H1 (cell line): ENCODE data around the gene LPCAT1. TPM values are rescaled to one million over a fixed set of nuclear protein-coding genes. Genes with fewer than 3 reads are reported as not detected.

Source experiments
- CBX8 ChIP-seq: fragments of 300-800, 300-1000 bp; sonication (generic); IDR thresholded peaks from 2 replicates; pipeline ENCODE4 v1.7.1; 2016; ENCODE audit warnings: low read depth, low read length, borderline replicate concordance
- FOSL1 ChIP-seq: IDR thresholded peaks from 2 replicates; pipeline ENCODE4 v1.6.1; 2011; ENCODE audit warnings: mild to moderate bottlenecking, low read depth, low read length, moderate library complexity; ENCODE audit not compliant: insufficient read depth
- HDAC2 ChIP-seq, 2 experiments: fragments of 300-600 bp in 1 of 2; sonication (generic) in 1 of 2; IDR thresholded peaks; 2 replicates each; pipeline ENCODE4 v1.6.1; 2011 to 2012; ENCODE audit warnings: low read depth in 2 of 2, low read length in 2 of 2, mild to moderate bottlenecking in 2 of 2, moderate library complexity in 2 of 2, borderline replicate concordance in 1 of 2, inconsistent platforms in 1 of 2
- KDM1A ChIP-seq: fragments of 200-600, 300-600 bp; sonication (generic); IDR thresholded peaks from 2 replicates; pipeline ENCODE4 v1.7.1; 2016; ENCODE audit warnings: mild to moderate bottlenecking, low read length, borderline replicate concordance
- RXRA ChIP-seq: IDR thresholded peaks from 2 replicates; pipeline ENCODE4 v1.6.1; 2011; ENCODE audit warnings: low read depth, mild to moderate bottlenecking, low read length, moderate library complexity; ENCODE audit not compliant: insufficient read depth
- SIX5 ChIP-seq: IDR thresholded peaks from 2 replicates; pipeline ENCODE4 v1.6.1; 2011; ENCODE audit warnings: mild to moderate bottlenecking, low read depth, low read length
- TAF7 ChIP-seq: optimal IDR thresholded peaks from 2 replicates; pipeline ENCODE3; 2011; ENCODE audit warnings: low read depth, mild to moderate bottlenecking, inconsistent platforms, low read length, moderate library complexity, borderline replicate concordance
- polyA plus RNA-seq, 7 experiments: library from polyadenylated mRNA; depleted of rRNA in 3 of 7; stranded (reverse) in 5 of 7; unstranded in 2 of 7; fragments of >200 nt in 5 of 7; fragments of 200-250 nt in 2 of 7; gene quantifications; 1 replicate in 5 of 7; 2 replicates in 1 of 7; 4 replicates in 1 of 7; pipeline versions ENCODE4 v1.2.1 to v1.2.3, GENCODE V29; 2011 to 2013; ENCODE audit warnings: missing spikeins in 2 of 7, mixed read lengths in 2 of 7
- total RNA-seq: library from RNA; stranded (reverse); fragmentation: NEBNext Ultra II Directional; extraction: Animal tissue kit (Norgen Biotek cat#: 25700); gene quantifications from 2 replicates; pipeline ENCODE4 v1.2.1, GENCODE V29; 2021
- TF ChIP-seq, protein P1 (sequence below): fragments of 300-600 bp; sonication (generic); IDR thresholded peaks from 2 replicates; pipeline ENCODE4 v1.7.1; 2012; ENCODE audit warnings: low read length, moderate library complexity, mild to moderate bottlenecking, inconsistent platforms; ENCODE audit not compliant: insufficient replicate concordance

Gene LPCAT1
- total and polyA plus RNA-seq, 2 of the 8 experiments (the other 6 are each of a cell fraction or from before 2014, with no cell fraction given): 107 to 260 TPM

DNA sequence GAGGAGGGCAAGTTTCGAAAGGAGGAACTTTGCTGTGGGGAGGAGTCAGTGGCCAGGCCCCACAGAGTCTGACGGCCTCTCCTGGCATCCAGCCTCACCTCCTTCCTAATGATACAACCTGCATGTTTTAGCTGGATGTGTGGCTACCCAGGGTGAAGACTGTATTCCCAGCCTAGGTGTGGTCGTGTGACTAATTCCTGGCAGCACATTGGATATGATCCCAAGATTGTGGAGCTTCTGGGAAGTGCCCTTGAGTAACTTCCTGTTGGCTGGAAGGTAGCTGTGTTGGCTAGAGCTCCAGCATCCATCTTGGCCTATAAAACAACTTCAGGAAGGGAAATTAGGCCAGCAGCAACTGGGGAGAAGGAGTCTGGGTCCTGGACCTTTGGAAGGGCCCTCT lies 19.0 kb upstream of the LPCAT1 start (continued):
- TF ChIP-seq HDAC2 (IDR thresholded peaks at IDR 0.05; ENCODE audit: borderline replicate concordance in 1 of 2, low read depth in 2 of 2, low read length in 2 of 2) (no peak), KDM1A (no peak), SIX5 (no peak), TAF7 (no peak), FOSL1 (no peak), CBX8 (no peak), RXRA (no peak)
- TF ChIP-seq, protein P1, sequence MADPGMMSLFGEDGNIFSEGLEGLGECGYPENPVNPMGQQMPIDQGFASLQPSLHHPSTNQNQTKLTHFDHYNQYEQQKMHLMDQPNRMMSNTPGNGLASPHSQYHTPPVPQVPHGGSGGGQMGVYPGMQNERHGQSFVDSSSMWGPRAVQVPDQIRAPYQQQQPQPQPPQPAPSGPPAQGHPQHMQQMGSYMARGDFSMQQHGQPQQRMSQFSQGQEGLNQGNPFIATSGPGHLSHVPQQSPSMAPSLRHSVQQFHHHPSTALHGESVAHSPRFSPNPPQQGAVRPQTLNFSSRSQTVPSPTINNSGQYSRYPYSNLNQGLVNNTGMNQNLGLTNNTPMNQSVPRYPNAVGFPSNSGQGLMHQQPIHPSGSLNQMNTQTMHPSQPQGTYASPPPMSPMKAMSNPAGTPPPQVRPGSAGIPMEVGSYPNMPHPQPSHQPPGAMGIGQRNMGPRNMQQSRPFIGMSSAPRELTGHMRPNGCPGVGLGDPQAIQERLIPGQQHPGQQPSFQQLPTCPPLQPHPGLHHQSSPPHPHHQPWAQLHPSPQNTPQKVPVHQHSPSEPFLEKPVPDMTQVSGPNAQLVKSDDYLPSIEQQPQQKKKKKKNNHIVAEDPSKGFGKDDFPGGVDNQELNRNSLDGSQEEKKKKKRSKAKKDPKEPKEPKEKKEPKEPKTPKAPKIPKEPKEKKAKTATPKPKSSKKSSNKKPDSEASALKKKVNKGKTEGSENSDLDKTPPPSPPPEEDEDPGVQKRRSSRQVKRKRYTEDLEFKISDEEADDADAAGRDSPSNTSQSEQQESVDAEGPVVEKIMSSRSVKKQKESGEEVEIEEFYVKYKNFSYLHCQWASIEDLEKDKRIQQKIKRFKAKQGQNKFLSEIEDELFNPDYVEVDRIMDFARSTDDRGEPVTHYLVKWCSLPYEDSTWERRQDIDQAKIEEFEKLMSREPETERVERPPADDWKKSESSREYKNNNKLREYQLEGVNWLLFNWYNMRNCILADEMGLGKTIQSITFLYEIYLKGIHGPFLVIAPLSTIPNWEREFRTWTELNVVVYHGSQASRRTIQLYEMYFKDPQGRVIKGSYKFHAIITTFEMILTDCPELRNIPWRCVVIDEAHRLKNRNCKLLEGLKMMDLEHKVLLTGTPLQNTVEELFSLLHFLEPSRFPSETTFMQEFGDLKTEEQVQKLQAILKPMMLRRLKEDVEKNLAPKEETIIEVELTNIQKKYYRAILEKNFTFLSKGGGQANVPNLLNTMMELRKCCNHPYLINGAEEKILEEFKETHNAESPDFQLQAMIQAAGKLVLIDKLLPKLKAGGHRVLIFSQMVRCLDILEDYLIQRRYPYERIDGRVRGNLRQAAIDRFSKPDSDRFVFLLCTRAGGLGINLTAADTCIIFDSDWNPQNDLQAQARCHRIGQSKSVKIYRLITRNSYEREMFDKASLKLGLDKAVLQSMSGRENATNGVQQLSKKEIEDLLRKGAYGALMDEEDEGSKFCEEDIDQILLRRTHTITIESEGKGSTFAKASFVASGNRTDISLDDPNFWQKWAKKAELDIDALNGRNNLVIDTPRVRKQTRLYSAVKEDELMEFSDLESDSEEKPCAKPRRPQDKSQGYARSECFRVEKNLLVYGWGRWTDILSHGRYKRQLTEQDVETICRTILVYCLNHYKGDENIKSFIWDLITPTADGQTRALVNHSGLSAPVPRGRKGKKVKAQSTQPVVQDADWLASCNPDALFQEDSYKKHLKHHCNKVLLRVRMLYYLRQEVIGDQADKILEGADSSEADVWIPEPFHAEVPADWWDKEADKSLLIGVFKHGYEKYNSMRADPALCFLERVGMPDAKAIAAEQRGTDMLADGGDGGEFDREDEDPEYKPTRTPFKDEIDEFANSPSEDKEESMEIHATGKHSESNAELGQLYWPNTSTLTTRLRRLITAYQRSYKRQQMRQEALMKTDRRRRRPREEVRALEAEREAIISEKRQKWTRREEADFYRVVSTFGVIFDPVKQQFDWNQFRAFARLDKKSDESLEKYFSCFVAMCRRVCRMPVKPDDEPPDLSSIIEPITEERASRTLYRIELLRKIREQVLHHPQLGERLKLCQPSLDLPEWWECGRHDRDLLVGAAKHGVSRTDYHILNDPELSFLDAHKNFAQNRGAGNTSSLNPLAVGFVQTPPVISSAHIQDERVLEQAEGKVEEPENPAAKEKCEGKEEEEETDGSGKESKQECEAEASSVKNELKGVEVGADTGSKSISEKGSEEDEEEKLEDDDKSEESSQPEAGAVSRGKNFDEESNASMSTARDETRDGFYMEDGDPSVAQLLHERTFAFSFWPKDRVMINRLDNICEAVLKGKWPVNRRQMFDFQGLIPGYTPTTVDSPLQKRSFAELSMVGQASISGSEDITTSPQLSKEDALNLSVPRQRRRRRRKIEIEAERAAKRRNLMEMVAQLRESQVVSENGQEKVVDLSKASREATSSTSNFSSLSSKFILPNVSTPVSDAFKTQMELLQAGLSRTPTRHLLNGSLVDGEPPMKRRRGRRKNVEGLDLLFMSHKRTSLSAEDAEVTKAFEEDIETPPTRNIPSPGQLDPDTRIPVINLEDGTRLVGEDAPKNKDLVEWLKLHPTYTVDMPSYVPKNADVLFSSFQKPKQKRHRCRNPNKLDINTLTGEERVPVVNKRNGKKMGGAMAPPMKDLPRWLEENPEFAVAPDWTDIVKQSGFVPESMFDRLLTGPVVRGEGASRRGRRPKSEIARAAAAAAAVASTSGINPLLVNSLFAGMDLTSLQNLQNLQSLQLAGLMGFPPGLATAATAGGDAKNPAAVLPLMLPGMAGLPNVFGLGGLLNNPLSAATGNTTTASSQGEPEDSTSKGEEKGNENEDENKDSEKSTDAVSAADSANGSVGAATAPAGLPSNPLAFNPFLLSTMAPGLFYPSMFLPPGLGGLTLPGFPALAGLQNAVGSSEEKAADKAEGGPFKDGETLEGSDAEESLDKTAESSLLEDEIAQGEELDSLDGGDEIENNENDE: no peak
